Measurements from ENCODE around the gene FBXO38.

FBXO38 gene

GRCh38 chr5:148401604-148402003 lies 17.8 kb downstream of the FBXO38 start:
- DNase-seq (ENCODE audit: low spot score): no peak
- in situ Hi-C loops (cut with MboI; ENCODE audit: low pct_unique_long_range_greater_than_20kb, low sequenced_read_pairs, unreplicated experiment): no loop called here
- no peak for TF ChIP-seq CTCF (IDR thresholded peaks at IDR 0.05; ENCODE audit: extremely low read depth, insufficient read depth, missing control alignments)

- in situ Hi-C loops (cut with MboI; ENCODE audit: low pct_unique_long_range_greater_than_20kb, low sequenced_read_pairs, unreplicated experiment): no loop called here
- DNase-seq (ENCODE audit: low spot score): no peak
- TF ChIP-seq CTCF (IDR thresholded peaks at IDR 0.05; ENCODE audit: extremely low read depth, insufficient read depth, missing control alignments): no peak
Observed at GRCh38 chr5:148403344-148403743, 19.6 kb downstream of the FBXO38 start.

GRCh38 chr5:148406406-148406805 lies 22.6 kb downstream of the FBXO38 start:
- DNase-seq (ENCODE audit: low spot score): no peak
- no peak for TF ChIP-seq CTCF (IDR thresholded peaks at IDR 0.05; ENCODE audit: extremely low read depth, insufficient read depth, missing control alignments)
- in situ Hi-C loops (cut with MboI; ENCODE audit: low pct_unique_long_range_greater_than_20kb, low sequenced_read_pairs, unreplicated experiment): no loop called here

GRCh38 chr5:148408092-148408491 lies 24.3 kb downstream of the FBXO38 start:
- no peak for DNase-seq (ENCODE audit: low spot score)
- no peak for TF ChIP-seq CTCF (IDR thresholded peaks at IDR 0.05; ENCODE audit: extremely low read depth, insufficient read depth, missing control alignments)
- in situ Hi-C loops (cut with MboI; ENCODE audit: low pct_unique_long_range_greater_than_20kb, low sequenced_read_pairs, unreplicated experiment): no loop called here

GRCh38 chr5:148412124-148412523 lies 28.4 kb downstream of the FBXO38 start:
- no peak for DNase-seq (ENCODE audit: low spot score)
- TF ChIP-seq CTCF (IDR thresholded peaks at IDR 0.05; ENCODE audit: extremely low read depth, insufficient read depth, missing control alignments): no peak
- in situ Hi-C loops (cut with MboI; ENCODE audit: low pct_unique_long_range_greater_than_20kb, low sequenced_read_pairs, unreplicated experiment): no loop called here

- TF ChIP-seq CTCF (IDR thresholded peaks at IDR 0.05; ENCODE audit: extremely low read depth, insufficient read depth, missing control alignments): no peak
Observed at GRCh38 chr5:148414833-148415232, 31.1 kb downstream of the FBXO38 start.

GRCh38 chr5:148416416-148416815 lies 32.7 kb downstream of the FBXO38 start:
- TF ChIP-seq CTCF (IDR thresholded peaks at IDR 0.05; ENCODE audit: extremely low read depth, insufficient read depth, missing control alignments): no peak
- DNase-seq (ENCODE audit: low spot score): no peak
- in situ Hi-C loops (cut with MboI; ENCODE audit: low pct_unique_long_range_greater_than_20kb, low sequenced_read_pairs, unreplicated experiment): no loop called here

More at GRCh38 chr5:148414833-148415232, 31.1 kb downstream of the FBXO38 start:
- in situ Hi-C loops (cut with MboI; ENCODE audit: low pct_unique_long_range_greater_than_20kb, low sequenced_read_pairs, unreplicated experiment): no loop called here
- no peak for DNase-seq (ENCODE audit: low spot score)
